Measurements from ENCODE around the gene RASSF5. TPM values are rescaled to one million over a fixed set of nuclear protein-coding genes. Genes with fewer than 3 reads are reported as not detected.

The RASSF5 gene
- polyA plus RNA-seq, 1 donor (not counting 4 experiments of a cell fraction or from before 2014, with no cell fraction given): 2.4 TPM

DNA sequence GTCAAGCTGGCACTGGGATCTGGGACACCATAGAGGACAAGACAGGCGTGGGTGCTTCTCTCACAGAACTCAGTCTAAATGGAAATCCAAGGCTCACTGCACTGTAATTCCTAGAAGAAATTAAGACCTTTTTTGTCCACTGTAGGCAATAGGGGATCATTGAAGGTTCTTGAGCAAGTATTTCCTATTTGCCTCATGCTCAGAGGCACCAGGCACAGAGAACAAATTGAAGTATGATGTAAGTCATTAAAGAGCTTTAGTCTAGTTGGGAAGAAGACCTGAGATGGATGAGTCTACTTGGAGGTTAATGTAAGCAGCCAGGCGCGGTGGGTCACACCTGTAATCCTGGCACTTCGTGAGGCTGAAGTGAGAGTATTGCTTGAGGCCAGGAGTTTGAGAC lies 70.3 kb downstream of the RASSF5 start:
- no peaks in the 10 kb centered on the region for H3K79me2 ChIP-seq (ENCODE audit: control insufficient read depth, insufficient read depth, low read length)
- H3K27ac ChIP-seq (ENCODE audit: control insufficient read depth, insufficient read depth, low read length): no peak overlapping the region
- no peaks in the 10 kb centered on the region for H3K9me1 ChIP-seq (ENCODE audit: control insufficient read depth, extremely low read depth, insufficient read depth, low read length)
- H3K4me2 ChIP-seq (ENCODE audit: control insufficient read depth, extremely low read depth, insufficient read depth, low read depth, low read length): no peak overlapping the region
- H3K36me3 ChIP-seq (ENCODE audit: control insufficient read depth in 2 of 2, extremely low read depth in 1 of 2, insufficient read depth in 2 of 2, low read length in 2 of 2): no peaks in the 10 kb centered on the region
- H4K20me1 ChIP-seq (ENCODE audit: control insufficient read depth, extremely low read depth, insufficient read depth, low read length): no peaks in the 10 kb centered on the region
- dilution Hi-C loops (cut with MboI; ENCODE audit: extremely low pct_ligation_motif_present, low sequenced_read_pairs): no loop called here
- no peak for DNase-seq (ENCODE audit: low read depth, low spot score)
- no peak overlapping the region for H3K4me3 ChIP-seq (ENCODE audit: control insufficient read depth in 2 of 3, extremely low read depth in 1 of 3, insufficient read depth in 2 of 3, low read depth in 1 of 3, low read length in 3 of 3)
- no peak overlapping the region for H3K9ac ChIP-seq (ENCODE audit: control insufficient read depth, extremely low read depth, insufficient read depth, low read length)
- FAIRE-seq: no peak
- H3K27me3 ChIP-seq (ENCODE audit: control insufficient read depth, extremely low read depth, insufficient read depth, low read length): no peaks in the 10 kb centered on the region
- no peak overlapping the region for H2AFZ ChIP-seq (ENCODE audit: control insufficient read depth, low read length)
- H3K9me3 ChIP-seq (ENCODE audit: control insufficient read depth, low read depth, low read length): no peaks in the 10 kb centered on the region
- TF ChIP-seq, protein P1, sequence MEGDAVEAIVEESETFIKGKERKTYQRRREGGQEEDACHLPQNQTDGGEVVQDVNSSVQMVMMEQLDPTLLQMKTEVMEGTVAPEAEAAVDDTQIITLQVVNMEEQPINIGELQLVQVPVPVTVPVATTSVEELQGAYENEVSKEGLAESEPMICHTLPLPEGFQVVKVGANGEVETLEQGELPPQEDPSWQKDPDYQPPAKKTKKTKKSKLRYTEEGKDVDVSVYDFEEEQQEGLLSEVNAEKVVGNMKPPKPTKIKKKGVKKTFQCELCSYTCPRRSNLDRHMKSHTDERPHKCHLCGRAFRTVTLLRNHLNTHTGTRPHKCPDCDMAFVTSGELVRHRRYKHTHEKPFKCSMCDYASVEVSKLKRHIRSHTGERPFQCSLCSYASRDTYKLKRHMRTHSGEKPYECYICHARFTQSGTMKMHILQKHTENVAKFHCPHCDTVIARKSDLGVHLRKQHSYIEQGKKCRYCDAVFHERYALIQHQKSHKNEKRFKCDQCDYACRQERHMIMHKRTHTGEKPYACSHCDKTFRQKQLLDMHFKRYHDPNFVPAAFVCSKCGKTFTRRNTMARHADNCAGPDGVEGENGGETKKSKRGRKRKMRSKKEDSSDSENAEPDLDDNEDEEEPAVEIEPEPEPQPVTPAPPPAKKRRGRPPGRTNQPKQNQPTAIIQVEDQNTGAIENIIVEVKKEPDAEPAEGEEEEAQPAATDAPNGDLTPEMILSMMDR (optimal IDR thresholded peaks at IDR 0.05 in 1 of 3, IDR thresholded peaks at IDR 0.05 in 1 of 3, conservative IDR thresholded peaks at IDR 0.05 in 1 of 3; ENCODE audit: extremely low read depth in 1 of 3, insufficient read depth in 2 of 3, low read length in 3 of 3): no peak
- no peak for TF ChIP-seq EZH2 (IDR thresholded peaks at IDR 0.05; ENCODE audit: low read length)
- H3K4me1 ChIP-seq (ENCODE audit: control insufficient read depth, extremely low read depth, insufficient read depth, low read length): no peaks in the 10 kb centered on the region

- no peak for FAIRE-seq
- DNase-seq (ENCODE audit: low read depth, low spot score): no peak
- H3K27me3 ChIP-seq (ENCODE audit: control insufficient read depth, extremely low read depth, insufficient read depth, low read length): no peaks in the 10 kb centered on the region
- H3K4me2 ChIP-seq (ENCODE audit: control insufficient read depth, extremely low read depth, insufficient read depth, low read depth, low read length): no peak overlapping the region
- no peaks in the 10 kb centered on the region for H3K9me3 ChIP-seq (ENCODE audit: control insufficient read depth, low read depth, low read length)
- dilution Hi-C loops (cut with MboI; ENCODE audit: extremely low pct_ligation_motif_present, low sequenced_read_pairs): no loop called here
- no peaks in the 10 kb centered on the region for H3K4me1 ChIP-seq (ENCODE audit: control insufficient read depth, extremely low read depth, insufficient read depth, low read length)
- no peak overlapping the region for H3K27ac ChIP-seq (ENCODE audit: control insufficient read depth, insufficient read depth, low read length)
- no peak overlapping the region for H3K9ac ChIP-seq (ENCODE audit: control insufficient read depth, extremely low read depth, insufficient read depth, low read length)
- H3K79me2 ChIP-seq (ENCODE audit: control insufficient read depth, insufficient read depth, low read length): no peaks in the 10 kb centered on the region
- no peak overlapping the region for H3K4me3 ChIP-seq (ENCODE audit: control insufficient read depth in 2 of 3, extremely low read depth in 1 of 3, insufficient read depth in 2 of 3, low read depth in 1 of 3, low read length in 3 of 3)
- H3K36me3 ChIP-seq (ENCODE audit: control insufficient read depth in 2 of 2, extremely low read depth in 1 of 2, insufficient read depth in 2 of 2, low read length in 2 of 2): no peaks in the 10 kb centered on the region
- H3K9me1 ChIP-seq (ENCODE audit: control insufficient read depth, extremely low read depth, insufficient read depth, low read length): no peaks in the 10 kb centered on the region
- H4K20me1 ChIP-seq (ENCODE audit: control insufficient read depth, extremely low read depth, insufficient read depth, low read length): no peaks in the 10 kb centered on the region
- H2AFZ ChIP-seq (ENCODE audit: control insufficient read depth, low read length): no peak overlapping the region
- no peak for TF ChIP-seq EZH2 (IDR thresholded peaks at IDR 0.05; ENCODE audit: low read length)
- TF ChIP-seq, protein P1 (optimal IDR thresholded peaks at IDR 0.05 in 1 of 3, IDR thresholded peaks at IDR 0.05 in 1 of 3, conservative IDR thresholded peaks at IDR 0.05 in 1 of 3; ENCODE audit: extremely low read depth in 1 of 3, insufficient read depth in 2 of 3, low read length in 3 of 3): no peak
These were observed 71.0 kb downstream of the RASSF5 start for GRCh38 chr1:206578068-206578977.

Data from keratinocyte (primary cell).